Frontal cortex (tissue), 4 donors: Measurements from ENCODE around the gene DEDD. TPM values are rescaled to one million over a fixed set of nuclear protein-coding genes. Genes with fewer than 3 reads are reported as not detected.
A peak's percentile ranks its signal among the peaks of the same experiment; 100 is the strongest.

Experiments used
- DNase-seq, 2 donors: peaks; one replicate each; pipeline ENCODE4 v3.0.0; 2012; ENCODE audit warnings: low spot score in 2 of 2
- FAIRE-seq: peaks from 2 replicates; lab custom pipeline; 2012; peaks lifted over from hg19 to GRCh38; lab: Jason Lieb, UNC
- total RNA-seq: library from RNA; depleted of rRNA; stranded (reverse); fragments of >200 nt; gene quantifications from one replicate; pipeline ENCODE4 v1.2.3, GENCODE V29; 2014
- donor health status: control.
- donor health status: control.
- donor health status: control.

Gene DEDD
- total RNA-seq, 1 donor from 2014 or later: 21.6 TPM

GRCh38 chr1:161164901-161165610, 32.6 kb upstream of the DEDD start:
- DNase-seq (no peak), FAIRE-seq (no peak)

GRCh38 chr1:161163793-161164192, 31.3 kb upstream of the DEDD start:
- DNase-seq: no peak
- FAIRE-seq: no peak

DNA sequence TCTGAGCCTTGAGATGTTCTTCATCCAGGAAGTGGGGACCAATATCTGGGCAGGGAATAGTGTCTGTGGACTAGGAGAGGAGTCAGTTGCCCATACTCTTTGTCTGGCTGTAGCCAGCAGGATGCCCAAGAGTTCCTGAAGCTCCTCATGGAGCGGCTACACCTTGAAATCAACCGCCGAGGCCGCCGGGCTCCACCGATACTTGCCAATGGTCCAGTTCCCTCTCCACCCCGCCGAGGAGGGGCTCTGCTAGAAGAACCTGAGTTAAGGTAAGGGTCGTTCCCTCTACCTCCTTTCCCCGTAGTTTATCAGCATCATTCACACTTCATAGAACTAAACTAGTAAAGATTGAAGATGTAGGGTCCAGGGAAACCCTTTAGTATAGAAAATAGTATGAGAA, 30.3 kb upstream of the DEDD start:
- no peak for FAIRE-seq
- no peak for DNase-seq

DNA sequence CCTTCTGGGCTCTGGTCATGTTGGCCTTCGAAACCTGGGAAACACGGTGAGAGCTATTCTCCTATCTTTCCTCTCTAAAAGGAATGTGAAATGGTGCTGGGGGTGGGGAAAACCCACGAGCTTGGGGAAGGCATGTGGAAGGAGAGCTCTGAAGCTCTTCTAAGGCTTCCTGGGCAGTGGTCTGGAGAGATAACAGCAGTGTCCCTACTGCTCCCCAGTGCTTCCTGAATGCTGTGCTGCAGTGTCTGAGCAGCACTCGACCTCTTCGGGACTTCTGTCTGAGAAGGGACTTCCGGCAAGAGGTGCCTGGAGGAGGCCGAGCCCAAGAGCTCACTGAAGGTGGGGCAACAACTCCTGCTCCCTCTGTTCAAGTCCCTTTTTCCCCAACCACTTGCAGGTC, 29.6 kb upstream of the DEDD start:
- no peak for DNase-seq
- FAIRE-seq: no peak

DNA sequence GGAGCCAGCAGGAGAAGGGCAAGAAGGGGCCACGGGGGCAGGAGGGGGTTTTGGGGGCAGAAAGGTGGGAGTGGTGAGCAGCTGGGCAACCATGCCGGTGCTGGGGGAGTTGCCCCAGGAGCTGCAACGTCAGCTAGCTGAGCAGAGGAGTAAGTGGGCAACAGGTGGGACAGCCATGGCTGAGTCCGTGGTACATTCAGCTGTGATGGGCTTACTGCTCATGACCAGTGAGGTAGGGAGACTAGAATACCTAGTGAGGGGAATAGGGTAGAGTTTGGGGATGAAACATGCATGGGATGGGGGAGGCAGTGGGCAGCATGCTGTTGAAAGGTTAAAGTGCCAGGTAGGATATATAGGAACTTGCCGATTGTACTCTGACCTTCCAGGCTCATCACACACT, 29.2 kb upstream of the DEDD start:
- DNase-seq (no peak), FAIRE-seq (no peak)

DNA sequence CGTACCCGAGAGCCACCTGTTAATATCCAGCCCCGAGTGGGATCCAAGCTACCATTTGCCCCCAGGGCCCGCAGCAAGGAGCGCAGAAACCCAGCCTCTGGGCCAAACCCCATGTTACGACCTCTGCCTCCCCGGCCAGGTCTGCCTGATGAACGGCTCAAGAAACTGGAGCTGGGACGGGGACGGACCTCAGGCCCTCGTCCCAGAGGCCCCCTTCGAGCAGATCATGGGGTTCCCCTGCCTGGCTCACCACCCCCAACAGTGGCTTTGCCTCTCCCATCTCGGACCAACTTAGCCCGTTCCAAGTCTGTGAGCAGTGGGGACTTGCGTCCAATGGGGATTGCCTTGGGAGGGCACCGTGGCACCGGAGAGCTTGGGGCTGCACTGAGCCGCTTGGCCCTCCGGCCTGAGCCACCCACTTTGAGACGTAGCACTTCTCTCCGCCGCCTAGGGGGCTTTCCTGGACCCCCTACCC, 28.2 kb upstream of the DEDD start:
- no peak for FAIRE-seq

GRCh38 chr1:161159913-161160243, 27.4 kb upstream of the DEDD start:
- no peak for DNase-seq
- no peak for FAIRE-seq

More for the DNA sequence above, 28.2 kb upstream of the DEDD start:
- DNase-seq: no peak

DNA sequence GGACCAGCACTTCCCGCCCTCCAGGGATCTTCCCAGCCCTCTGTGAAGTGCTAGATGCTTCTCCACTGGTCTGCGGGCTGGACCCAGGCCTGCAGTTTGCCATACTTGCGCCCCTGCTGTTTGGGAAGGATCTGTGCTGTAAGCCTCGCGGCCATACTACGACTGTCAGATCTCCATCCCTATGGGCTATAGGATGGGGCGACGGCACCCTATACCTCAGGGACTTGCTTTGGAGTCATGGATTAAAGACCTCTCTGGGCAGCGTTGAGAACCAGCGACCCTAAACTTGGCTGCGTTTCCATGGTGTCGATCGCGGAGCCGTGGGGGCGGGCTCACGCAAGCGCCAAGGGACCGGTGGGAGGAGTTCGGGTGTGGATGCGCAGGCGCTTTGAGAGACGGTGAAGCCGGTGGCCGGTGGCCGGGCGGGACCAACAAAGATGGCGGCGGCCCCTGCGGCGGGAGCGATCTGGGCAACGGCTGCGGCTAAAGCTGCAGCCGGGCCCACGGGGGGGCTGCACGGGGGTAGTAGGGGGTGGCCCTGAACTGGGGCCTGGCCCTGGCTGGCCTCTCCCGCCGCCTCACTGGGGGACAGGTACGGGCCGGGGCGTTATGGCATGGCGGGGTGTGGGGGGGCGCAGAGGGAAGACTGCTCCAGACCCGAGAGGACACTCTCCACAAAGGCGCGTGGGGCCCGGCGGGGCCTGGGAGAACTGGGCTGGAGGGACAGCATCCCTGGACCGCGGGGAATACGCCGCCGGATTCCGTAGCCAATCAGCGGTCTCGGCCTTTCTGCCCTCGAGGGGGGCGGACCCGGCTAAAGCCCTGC, 26.8 kb upstream of the DEDD start, which contains the start of gene USP21:
Gene USP21 (plus strand): TSS at position 414 of the 826 bp plus-strand sequence. CDS start 1,141 bp downstream, outside the sequence.
- DNase-seq: peak; percentile 90 to 95
- FAIRE-seq: no peak

DNA sequence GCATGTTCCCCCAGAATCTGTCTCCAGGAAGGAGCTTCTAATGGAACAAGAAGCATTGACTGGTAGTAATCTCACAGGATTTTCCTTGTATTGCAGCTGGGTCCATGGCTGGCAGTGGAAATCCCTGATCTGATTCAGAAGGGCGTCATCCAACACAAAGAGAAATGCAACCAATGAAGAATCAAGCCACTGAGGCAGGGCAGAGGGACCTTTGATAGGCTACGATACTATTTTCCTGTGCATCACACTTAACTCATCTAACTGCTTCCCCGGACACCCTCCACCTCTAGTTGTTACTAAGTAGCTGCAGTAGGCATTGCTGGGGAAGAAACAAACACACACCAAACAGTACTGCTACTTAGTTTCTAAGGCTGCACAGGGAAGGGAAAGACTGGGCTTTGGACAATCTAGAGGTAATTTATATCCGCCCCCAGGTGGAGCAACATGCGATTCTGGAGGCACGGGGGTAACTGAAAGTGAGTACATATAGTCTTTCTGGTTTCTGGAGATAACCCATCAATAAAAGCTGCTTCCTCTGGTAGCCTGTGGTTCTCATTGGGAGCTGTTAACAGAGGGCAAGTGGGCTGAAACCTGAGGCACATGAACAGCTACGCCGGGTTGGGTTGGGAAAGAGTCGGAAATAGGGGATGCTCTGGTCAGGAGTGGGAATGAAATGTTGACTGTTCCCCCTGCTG, 26.0 kb upstream of the DEDD start:
- no peak for DNase-seq
- no peak for FAIRE-seq

GRCh38 chr1:161157867-161158266, 25.4 kb upstream of the DEDD start:
- no peak for FAIRE-seq

DNA sequence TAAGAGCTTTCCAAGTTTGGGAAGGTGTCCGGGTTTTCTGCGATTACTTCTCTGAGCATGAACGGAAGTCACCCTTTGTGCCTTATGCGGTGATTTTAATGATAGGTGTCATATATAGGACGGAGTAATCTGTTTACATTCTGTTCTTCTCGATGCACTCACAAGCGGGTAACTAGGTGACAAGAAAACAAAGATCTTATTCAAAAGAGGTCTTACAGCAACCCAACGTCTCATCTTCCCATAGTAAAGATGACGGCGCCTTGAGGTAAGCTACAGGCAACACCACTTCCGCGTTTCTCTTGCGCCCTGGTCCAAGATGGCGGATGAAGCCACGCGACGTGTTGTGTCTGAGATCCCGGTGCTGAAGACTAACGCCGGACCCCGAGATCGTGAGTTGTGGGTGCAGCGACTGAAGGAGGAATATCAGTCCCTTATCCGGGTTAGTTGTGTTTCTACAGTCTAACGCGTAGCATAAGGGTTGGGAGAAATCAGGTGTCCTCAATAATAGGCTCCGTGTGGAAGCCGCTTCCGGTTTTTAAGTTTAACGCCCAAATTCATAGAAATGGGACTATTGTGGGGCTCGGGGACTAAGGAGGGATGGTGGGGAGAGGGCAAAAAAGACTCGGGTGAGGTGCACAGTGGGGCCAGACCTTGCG, 21.3 kb upstream of the DEDD start, which contains the start of gene UFC1:
Gene UFC1 (plus strand): TSS at position 297 of the 656 bp plus-strand sequence. CDS start 20 bp downstream, at position 317.
- FAIRE-seq (no peak), DNase-seq (peak; percentile 71 to 75)

More at GRCh38 chr1:161157867-161158266, 25.4 kb upstream of the DEDD start:
- DNase-seq: no peak

DNA sequence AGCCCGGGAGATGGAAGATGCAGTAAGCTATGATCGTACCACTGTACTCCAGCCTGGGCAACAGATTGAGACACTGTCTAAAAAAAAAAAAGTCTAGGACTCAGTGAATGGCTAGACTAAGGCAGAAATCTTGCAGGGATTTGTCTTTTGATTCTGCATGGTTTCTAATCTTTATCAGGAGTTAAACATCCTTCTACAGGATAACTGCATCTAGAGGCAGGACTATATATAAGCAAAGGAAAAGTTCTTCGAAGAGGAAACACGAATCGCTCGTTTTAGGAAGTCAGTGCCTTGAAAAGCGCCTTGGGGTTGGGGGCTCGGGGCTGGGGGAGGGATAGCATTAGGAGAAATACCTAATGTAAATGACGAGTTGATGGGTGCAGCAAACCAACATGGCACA, 20.7 kb upstream of the DEDD start:
- no peak for FAIRE-seq
- no peak for DNase-seq

DNA sequence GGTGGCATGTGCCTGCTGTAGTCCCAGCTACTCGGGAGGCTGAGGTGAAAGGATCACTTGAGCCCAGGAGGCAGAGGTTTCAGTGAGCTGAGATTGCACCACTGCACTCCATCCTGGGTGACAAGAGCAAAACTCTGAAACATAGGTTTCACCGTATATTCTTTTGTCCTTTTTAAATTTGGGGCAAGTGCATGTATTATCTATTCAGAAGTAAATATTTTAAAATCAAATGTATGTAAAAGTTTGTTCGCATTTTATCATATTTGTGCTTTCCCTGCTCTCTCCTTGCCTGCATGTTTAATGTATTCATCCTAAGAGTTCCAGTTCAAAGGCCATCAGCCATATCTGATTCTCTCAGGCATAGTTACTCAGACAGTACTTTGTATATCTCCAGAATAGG, 13.4 kb upstream of the DEDD start:
- FAIRE-seq (no peak), DNase-seq (no peak)

- DNase-seq (no peak), FAIRE-seq (no peak)
Measured at GRCh38 chr1:161140755-161141400, 8.4 kb upstream of the DEDD start.

GRCh38 chr1:161139766-161140165, 7.3 kb upstream of the DEDD start:
- no peak for FAIRE-seq
- DNase-seq: no peak

DNA sequence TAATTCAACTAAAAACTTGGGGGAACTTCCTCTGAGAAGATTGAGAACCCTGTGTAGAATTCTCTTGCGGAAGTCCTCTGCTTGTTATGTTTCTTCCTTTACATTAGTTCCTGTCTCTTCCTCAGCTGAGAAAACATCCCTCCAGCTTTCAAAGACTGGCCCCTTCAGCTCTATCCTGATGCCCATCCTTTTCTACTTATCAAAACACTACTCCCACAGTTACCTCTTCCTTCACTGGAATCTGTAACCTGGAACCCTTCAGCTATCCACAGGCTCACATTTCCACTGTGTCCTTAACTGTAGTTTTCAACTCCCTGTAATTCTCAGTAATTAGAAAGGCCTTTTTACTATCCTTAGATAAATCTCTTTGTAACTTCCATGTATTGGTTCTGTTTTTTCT, 6.0 kb upstream of the DEDD start:
- FAIRE-seq (no peak), DNase-seq (no peak)

GRCh38 chr1:161137881-161138280, 5.4 kb upstream of the DEDD start:
- DNase-seq: no peak
- no peak for FAIRE-seq

GRCh38 chr1:161133220-161133740, 813 bp upstream of the DEDD start:
- no peak for FAIRE-seq
- DNase-seq: no peak
